ENCODE results near the gene ITPR1.

Gene ITPR1

DNA sequence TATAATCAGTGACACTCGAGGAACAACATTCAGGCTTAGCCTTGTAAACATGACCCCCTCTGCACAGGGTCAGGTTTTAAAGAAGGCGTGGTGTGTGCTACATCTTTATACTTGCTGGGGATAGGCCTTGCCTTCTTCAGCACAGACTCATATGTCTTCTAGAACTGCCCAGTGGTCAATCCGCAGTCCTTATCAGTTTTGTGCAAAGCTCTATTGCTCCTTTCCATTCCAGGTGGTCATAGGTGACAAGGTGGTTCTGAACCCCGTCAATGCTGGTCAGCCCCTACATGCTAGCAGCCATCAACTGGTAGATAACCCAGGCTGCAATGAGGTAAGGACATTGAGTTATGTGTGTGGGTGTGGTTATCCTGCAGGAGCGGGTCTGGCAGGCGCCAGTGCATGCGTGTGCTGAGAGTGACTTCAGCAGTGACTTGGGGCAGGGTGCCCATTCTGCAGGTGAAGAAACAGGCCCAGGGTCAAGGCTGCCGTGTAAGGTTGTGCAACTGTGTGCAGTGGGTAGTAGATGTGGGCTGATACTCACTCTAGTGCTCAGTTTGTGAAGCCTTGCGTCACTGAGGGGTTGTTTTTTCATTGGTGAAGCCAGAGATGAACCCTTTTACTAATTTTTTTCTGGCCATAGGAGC lies 150.9 kb downstream of the ITPR1 start:
- DNase-seq (ENCODE audit: low read depth) = no peak

GRCh38 chr3:4644951-4645350 lies 151.8 kb downstream of the ITPR1 start:
- DNase-seq (ENCODE audit: low read depth) = no peak

GRCh38 chr3:4645468-4645867 lies 152.3 kb downstream of the ITPR1 start:
- no peak for DNase-seq (ENCODE audit: low read depth)

- DNase-seq (ENCODE audit: low read depth) = no peak
Observed at GRCh38 chr3:4647411-4647810, 154.3 kb downstream of the ITPR1 start.

DNA sequence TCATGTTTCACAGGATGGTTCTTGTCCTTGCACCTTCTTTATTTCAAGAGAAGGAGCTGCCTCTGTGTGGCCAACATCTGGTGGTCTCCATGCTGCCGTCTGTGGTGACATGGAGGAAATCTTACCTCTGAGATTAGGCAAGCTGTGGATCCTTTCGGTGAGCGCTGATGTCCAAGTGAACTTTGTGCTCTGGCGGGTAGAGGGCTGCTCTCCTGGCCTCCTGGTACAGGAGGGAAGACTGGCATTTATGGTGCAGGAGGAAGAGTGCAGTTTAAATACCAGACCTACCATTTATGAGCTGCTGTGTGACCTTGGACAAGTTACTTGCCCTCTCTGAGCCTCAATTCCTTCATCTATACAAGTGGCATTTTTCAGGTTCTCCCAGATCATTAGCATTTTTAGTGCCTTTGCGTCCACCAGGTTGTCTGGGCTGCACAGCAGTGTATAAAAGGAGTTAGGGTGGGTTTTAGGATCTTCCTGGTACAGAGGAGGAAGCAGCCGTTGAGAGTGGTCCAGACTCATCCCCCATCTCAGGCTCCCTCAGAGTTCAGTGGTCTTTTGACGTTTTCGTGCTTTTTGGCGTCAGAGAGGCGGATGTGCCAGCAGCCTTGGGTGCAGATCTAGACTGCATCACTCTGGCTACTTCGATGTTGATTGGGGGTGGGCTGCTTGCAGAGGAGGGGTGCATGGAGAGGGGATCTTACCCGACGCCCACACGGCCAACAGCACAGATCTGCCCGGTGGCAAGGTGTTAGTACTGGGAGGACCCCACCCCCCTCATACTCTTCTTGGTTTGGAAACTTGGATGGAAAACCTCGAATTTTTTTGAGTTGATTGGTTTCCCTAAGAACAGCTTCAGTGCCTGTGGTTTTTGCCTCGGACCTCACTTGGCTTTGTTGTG lies 162.2 kb downstream of the ITPR1 start:
- no peak for DNase-seq (ENCODE audit: low read depth)

GRCh38 chr3:4656059-4656458 lies 162.9 kb downstream of the ITPR1 start:
- DNase-seq (ENCODE audit: low read depth) = peak; percentile 60

DNA sequence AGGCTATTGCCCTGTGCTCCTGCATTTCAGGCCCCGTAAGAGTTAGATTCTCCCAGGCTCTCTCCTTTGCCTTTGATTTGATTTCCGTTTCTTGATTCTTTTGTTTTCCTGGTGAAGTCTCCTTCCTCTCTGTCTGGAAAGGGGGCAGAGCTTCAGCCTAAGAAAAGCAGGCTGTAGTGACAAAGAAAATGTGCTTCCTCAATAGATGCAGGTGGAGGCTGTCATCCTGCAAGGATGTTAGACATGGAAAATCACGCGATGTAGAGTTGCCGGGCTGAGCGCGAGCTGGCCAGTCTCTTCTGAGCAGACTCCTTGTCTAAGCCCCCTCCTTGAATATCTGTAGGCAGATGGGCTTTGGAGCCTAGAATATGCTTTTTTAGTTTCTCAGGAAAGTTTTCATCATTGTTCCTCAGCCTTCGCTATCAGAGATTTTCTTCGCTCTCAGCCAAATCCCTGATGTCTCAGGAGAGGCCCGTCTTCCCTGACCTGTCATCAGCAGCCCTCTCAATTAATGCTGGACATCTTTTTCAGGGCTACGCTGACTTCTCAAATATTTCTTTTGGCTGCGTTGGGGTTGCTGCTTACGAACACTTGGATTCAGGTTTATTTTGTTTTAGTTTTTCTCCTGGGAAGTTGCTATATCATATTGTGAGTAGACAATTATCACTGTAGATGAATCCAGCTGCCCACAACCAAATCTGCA lies 163.6 kb downstream of the ITPR1 start:
- no peak for DNase-seq (ENCODE audit: low read depth)

DNA sequence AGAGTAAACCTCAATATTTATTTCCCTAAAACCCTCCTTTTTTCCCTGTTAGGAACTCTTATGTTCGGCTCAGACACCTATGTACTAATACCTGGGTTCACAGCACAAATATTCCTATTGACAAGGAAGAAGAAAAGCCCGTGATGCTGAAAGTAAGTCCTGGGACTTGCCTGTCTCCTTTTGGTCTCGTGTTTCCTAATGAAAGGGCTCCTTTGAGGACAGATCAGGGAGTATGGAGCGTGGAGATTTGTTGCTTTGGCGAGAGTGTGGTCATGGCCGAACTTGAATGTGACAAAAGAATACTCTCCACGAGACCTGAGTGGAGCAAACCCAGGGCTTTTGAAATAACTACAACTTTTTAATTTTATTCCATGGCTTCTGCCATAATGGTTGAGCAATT lies 167.8 kb downstream of the ITPR1 start:
- no peak for DNase-seq (ENCODE audit: low read depth)

DNA sequence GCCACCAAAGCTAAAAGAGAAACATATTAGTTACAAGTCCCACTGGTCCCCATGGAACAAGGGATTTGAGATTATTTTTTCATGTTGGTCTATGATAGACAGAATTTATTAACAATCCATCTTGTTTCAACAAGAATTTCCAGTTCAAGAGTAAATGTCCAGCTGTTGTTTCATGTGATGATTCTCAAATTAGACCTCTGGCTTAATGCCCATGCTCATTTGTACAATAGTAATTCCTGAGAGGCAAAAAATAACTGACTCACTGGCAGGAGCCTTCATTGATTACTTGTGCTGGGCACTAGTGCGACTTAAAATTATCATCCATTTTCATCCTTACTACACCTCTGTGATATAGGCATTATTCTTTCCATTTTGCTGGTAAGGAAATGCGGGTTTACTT lies 171.3 kb downstream of the ITPR1 start:
- no peak for DNase-seq (ENCODE audit: low read depth)

GRCh38 chr3:4665197-4665596 lies 172.0 kb downstream of the ITPR1 start:
- no peak for DNase-seq (ENCODE audit: low read depth)

- DNase-seq (ENCODE audit: low read depth) = no peak
Observed at GRCh38 chr3:4666071-4666470, 172.9 kb downstream of the ITPR1 start.

GRCh38 chr3:4670352-4670751 lies 177.2 kb downstream of the ITPR1 start:
- no peak for DNase-seq (ENCODE audit: low read depth)

- no peak for DNase-seq (ENCODE audit: low read depth)
Observed at GRCh38 chr3:4672725-4673275, 179.7 kb downstream of the ITPR1 start.

- DNase-seq (ENCODE audit: low read depth) = peak; percentile 29
Observed at GRCh38 chr3:4674216-4674615, 181.1 kb downstream of the ITPR1 start.

DNA sequence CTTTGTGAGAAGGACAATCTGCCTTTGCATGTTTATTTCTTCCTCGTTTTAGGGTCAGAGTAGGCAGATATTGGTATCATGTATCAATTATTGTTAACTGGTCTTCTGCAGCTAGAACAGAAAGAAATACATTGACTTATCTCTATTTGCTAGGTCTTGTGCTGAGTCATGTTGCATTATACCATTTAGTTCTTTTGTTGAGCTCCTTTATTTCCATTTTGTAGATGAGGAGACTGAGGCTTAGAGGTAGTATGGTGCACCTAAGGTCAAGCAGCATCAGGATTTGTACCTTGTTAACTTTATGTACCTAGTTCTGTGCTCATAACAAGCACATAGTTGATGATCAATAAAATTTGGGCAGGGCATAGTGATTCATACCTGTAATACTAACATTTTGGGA lies 182.6 kb downstream of the ITPR1 start:
- no peak for DNase-seq (ENCODE audit: low read depth)

DNA sequence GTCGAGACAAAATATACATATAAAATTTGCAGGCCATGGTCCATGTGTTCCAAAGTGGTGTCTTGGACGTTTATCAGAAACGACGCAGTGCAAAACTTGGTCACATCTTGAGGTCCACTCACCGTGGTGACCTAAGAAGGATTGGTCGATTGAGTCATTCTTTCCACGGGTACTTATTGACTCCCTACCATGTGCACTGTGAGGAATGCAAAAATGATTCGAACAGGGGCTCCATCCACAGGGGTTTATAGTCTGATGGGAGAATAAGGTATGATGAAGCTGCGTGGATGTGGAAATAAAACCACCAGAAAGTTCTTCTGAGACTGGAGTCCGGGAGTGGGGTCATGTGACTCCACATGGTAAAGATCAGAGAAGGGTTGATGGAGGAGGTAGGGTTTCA lies 185.2 kb downstream of the ITPR1 start:
- DNase-seq (ENCODE audit: low read depth) = no peak

DNA sequence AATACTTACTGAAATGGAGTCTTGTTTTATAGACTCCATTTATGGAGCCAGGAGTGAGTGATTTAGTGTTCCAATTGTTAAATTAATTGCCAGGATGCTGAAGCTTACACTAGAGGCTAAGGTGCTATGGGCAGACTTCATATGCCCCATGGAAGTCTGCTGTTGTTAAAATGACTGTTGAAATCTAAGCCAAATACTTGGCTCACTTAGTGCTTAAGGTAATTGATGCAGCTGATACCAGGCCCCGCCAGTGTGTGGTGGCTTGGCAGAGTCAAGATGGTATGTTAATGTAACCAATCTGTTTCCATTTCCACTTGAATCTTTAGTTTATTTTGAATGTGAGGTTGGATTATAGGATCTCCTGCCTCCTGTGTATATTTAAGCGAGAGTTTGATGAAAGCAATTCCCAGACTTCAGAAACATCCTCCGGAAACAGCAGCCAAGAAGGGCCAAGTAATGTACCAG lies 187.1 kb downstream of the ITPR1 start:
- DNase-seq (ENCODE audit: low read depth) = peak; percentile 68

- no peak for DNase-seq (ENCODE audit: low read depth)
Observed at GRCh38 chr3:4680871-4681300, 187.7 kb downstream of the ITPR1 start.

- DNase-seq (ENCODE audit: low read depth) = no peak
Observed at GRCh38 chr3:4681301-4681700, 188.2 kb downstream of the ITPR1 start.

GRCh38 chr3:4684117-4684516 lies 191.0 kb downstream of the ITPR1 start:
- DNase-seq (ENCODE audit: low read depth) = no peak

DNA sequence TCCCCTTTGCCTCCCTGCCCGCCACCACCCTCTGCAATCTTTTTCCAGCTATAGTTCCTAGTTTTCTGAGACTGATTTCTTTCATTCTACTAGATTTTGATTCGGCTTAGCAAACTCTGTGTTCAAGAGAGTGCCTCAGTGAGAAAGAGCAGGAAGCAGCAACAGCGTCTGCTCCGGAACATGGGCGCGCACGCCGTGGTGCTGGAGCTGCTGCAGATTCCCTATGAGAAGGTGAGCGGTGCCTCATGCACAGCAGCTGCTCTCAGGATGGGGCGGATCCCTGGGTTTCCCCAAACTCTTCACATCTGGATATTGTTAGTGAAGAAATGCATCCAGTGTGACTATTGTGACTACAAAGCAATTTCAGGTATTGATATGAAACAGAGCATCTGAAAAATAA lies 191.8 kb downstream of the ITPR1 start:
- DNase-seq (ENCODE audit: low read depth) = no peak

DNA sequence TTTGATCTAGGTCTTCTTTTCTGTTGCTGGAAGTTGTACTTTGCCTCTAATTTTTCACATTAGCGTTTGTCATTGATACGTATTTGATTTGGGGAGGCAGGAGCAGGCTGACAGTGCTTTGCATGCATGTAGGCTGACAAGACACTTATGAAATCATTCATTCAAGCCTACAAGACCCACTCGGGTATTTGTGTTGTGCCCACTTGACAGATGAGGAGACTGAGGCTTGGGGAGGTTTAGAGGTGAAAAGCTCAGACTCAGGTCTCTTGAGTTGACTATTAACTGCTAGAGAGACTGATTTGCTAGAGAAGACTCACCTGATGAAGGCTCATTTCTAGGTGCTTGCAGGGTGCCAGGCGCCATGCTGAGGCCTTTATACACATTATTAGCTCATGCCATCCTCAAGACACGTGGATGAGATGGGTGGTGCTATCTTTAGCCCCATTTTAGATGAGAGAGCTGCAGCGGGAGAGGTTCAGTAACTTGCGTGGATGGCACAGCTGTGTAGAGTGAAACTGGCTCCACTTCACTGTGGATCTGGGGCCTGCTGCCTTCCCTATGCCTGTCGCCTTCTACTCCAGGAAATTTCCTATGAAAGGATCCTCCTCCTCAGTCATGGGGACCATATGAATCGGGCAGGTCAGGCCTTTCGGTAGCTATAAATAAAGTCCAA lies 192.7 kb downstream of the ITPR1 start:
- no peak for DNase-seq (ENCODE audit: low read depth)

Data from fibroblast of gingiva (primary cell).